NCI-H1105 (cell line): ENCODE results near the gene ZNF556.

Source experiments
- DNase-seq: peaks from one replicate; lab custom pipeline; 2025; lab: John Stamatoyannopoulos, UW

Gene ZNF556

DNA sequence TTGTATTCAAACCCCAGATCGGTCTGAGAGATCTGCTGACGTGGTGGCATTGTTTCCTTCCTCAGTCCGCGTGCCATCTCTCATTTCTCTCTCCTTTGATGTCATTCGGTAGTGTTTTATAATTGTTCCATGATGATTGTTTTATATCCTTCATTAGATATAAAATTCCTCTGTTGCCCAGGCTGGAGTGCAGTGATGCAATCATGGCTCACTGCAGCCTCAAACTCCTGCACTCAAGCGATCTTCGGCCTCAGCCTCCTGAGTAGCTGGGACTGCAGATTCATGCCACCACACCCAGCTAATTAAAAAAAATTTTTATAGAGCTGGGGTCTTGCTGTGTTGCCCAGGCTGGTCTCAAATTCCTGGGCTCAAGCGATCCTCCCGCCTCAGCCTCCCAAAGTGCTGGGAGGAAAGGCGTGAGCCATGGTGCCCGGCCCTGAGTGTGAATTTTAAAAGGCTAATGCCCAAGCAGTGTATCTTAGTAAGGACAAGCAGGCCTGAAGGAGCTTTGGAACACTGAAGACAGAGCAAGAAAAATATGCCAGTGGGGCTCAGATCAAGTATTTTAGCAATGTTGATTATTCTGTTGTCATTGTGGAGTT is 38.9 kb downstream of the ZNF556 start:
- no peak for DNase-seq

DNA sequence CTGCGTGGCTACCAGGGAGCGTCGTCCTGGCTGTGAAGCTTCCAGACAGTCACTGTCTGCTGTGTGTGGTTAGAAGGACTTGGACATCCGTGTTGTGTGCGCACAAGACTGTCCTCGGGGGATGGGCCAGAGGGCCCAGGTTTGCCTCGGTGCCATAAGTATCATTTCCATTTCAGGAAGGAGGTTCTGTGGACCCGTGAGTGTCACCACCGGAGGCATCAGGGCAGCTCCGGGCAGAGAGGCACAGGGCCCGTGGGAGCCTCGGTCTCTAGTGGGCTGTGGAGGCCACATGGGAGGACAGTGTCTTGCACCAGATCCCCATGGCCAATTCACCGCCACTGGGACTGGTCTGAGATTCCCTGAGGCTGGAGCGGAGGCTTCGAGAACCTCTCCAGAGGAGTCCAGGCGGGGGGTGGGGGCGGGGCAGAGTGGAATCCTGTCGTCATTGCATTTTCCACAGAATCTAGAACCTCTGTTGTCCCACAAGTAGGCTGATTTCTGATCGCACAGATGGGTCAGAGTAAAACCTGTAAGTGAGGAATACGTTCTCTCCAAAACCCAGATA is 39.6 kb downstream of the ZNF556 start:
- DNase-seq: no peak

GRCh38 chr19:2912306-2912705 is 45.2 kb downstream of the ZNF556 start:
- no peak for DNase-seq

GRCh38 chr19:2917275-2918184 is 50.4 kb downstream of the ZNF556 start:
- no peak for DNase-seq

GRCh38 chr19:2922987-2923386 is 55.9 kb downstream of the ZNF556 start:
- no peak for DNase-seq

DNA sequence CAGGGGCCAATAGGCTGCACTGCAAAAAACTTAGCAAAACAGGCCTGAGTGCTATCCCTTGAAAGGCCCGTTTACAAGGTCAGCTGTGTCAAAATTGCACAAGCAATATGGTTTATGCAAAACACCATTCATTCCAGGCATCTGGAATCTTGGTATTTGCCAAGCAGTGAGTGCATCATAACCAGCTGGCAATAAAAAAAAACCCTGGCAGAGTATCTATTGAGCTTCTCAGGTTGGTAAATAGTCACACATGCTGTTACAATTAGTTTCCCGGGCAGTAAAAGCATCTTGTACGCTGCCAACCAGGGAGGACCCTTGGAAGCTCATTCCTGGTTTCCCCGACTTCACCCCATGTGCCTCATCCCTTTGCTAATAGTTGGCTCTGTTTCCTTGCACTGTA is 56.4 kb downstream of the ZNF556 start:
- DNase-seq: no peak

GRCh38 chr19:2926341-2927031 is 59.4 kb downstream of the ZNF556 start:
- no peak for DNase-seq

GRCh38 chr19:2927032-2927430 is 59.9 kb downstream of the ZNF556 start:
- DNase-seq: no peak
